Lower leg skin (tissue), 3 donors: ENCODE results near the gene ARIH1.

Experiments
- CTCF ChIP-seq, 3 donors: fragments of 450-650 bp; IDR thresholded peaks; one replicate each; pipeline ENCODE4 v1.5.1; 2016; ENCODE audit warnings: antibody characterized with exemption in 3 of 3, mild to moderate bottlenecking in 3 of 3, moderate library complexity in 2 of 3
- POLR2A ChIP-seq, 2 donors: fragments of 450-650 bp; IDR thresholded peaks; one replicate each; pipeline ENCODE4 v1.6.1; 2016 to 2017; ENCODE audit warnings: antibody characterized with exemption in 2 of 2, mild to moderate bottlenecking in 1 of 2, moderate library complexity in 1 of 2

- TF ChIP-seq CTCF (IDR thresholded peaks at IDR 0.05) (no peak), POLR2A (IDR thresholded peaks at IDR 0.05) (no peak)
Measured at GRCh38 chr15:72562878-72563277, 88.7 kb downstream of the ARIH1 start.
